IPS DF 4.7 (cell line): ENCODE results near the gene RSPH3.
"Not testable (repeated sequence)": the region's sequence is repeated elsewhere in the genome, so short reads cannot be mapped to it uniquely, and the experiment has no call there.

ENCODE experiments used
- DNase-seq: peaks from one replicate; pipeline ENCODE4 v3.0.0-alpha.2; 2013; ENCODE audit warnings: low spot score; ENCODE audit errors: extremely low read depth

The RSPH3 gene, protein sequence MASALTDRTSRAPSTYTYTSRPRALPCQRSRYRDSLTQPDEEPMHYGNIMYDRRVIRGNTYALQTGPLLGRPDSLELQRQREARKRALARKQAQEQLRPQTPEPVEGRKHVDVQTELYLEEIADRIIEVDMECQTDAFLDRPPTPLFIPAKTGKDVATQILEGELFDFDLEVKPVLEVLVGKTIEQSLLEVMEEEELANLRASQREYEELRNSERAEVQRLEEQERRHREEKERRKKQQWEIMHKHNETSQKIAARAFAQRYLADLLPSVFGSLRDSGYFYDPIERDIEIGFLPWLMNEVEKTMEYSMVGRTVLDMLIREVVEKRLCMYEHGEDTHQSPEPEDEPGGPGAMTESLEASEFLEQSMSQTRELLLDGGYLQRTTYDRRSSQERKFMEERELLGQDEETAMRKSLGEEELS

DNA sequence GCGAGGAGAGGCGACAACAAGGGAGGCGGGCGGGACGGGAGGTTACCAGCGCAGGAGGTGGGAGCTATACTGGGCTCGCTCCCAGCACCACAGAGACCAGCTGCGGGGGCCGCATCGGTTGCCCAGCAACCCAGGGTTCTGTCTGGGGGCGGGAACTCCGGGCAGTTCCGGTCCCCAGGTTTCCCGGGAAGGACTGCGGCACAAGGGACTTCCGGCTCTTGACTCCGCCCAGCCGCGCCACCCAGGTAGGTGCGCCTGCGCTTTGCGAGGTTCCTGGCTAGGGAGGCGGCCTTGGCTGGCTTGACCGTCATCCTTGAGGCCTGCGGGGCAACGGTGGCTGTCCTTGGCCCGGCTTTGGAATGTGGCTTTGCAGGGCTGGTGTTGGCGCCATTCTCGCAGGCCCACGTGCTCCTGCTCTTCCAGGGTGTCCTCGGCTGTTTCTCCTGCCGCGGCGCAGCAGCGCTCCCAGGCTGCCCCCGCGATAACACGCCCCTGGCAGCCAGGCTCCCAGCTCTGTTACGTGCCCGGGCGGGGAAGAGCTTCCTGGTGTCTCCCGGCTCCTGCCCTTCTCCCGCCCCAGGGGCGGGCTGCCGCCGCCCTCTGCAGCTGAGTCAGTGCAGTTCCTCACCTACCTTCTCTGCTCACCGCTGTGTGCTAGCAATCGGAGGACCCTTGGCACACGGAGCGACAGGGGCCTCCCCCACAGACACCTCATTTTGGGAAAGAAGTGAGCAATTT lies at the start of gene RSPH3:
TSS of gene RSPH3 (minus strand) at position 537 of the 738 bp plus-strand sequence. CDS start 652 bp downstream, outside the sequence.
- peak; percentile 76 for DNase-seq

DNA sequence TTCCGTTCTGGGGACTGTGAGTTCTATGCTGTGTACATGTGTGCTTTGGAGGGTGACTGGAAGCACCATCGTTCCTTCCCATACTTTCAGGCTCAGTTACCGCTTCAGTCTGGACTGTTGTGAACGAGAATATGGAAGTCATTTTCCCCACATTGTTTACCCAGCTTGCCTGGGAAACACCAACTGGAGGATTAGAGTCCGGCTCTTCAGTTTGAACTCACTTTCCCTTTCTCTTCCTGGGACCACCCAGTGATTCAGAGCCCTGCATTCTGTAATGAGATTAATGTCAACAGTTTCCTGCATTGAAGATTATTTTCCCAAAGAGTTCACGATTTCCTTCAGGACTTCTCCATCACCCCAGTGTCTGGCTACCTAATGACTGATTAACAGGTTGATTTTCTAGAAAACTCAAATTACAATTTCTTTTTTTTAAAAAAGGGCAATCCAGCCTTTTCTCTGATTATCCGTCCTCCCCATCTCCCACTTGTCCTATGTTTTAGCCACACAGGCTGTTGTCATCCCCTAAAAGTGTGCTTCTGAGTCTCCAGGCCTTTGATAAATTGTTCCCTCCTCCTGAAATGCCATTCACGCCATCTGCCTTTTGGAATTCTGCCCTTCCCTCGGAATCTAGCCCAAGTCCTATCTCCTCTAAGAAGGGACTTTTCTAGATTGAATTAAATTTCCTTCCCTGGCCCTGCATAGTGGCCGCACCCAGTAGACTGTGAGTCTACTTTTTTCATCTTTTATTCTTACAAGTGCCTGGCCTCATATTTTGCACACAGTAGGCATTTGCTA lies 48.1 kb upstream of the RSPH3 start:
- no peak for DNase-seq

DNA sequence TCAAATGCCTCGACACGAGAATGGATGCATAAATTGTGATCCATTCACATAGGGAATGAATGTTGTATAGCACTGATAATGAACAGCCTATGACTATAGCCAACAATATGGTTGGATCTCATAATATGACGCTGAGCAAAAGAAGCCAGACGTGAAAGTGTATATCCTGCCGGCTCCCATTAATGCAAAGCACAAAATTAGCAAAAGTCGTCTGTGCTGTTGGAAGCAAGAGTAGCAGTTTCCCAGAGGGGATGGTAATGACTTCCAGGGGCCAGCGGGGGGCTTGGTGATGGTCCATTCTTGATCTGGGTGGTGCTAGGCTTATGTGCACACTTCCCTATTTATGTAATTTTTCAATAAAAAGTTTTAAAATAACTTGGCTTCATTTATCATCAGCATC lies 45.8 kb upstream of the RSPH3 start:
- no peak for DNase-seq

DNA sequence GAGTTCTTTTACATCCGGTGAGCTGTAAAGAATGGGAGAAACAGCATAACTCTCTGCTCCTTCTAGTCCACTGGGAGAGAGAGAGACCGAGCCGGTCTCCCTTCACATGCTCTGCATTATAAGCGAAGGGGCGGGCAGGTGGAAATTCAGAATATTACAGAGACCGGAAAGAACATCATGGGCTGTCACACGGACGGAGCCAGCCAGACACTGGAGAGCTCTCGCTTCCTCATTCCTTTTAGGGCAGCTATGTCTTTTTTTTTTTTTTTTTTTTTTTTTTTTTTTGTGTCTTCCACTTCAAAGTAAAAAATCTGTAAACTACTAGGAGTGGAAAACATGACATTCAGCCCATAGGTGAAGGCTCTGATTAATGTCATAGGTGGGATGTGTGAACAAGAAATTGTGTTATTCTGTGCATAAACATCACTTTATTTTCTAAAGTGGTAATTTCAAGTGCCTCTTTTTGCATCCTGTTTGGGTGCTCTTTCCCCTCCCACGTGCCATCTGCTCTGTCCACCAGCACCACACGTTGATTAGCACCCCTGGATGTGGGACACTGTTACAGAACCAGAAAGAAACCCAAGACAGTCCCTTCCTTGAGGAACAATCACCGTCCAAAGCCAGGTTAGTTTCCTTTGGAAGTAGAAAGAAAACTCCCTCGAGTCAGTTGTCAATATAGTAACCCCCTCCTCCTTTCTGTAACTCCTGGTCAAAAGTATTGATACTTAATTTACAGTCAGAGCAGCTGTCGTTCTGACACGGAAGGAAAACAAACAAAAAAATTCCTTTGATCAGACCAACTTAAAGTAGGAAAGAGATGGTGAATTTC lies 45.1 kb upstream of the RSPH3 start, which contains the start of gene TAGAP:
TSS of gene TAGAP (minus strand) at position 93 of the 829 bp plus-strand sequence. CDS start 845 bp downstream, outside the sequence.
- no peak for DNase-seq

DNA sequence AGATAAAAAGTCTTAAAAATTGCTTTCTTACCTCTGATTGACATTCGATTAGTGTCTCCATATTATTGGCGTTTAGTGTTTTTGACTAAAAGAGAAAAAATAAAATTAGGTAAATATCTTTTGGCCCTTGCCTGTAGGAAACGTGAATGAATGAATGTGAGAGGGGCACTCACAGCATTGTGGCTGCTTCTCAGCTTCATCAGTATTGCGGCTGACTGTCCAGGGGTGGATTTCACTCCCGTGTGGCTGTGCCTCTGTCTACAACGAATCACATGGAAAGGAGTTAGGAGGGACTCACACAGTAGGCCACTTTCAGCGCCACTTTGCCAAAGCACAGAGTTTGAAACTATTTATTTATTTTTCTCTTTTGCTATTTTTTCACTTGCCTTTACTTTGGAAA lies 43.9 kb upstream of the RSPH3 start:
- DNase-seq = no peak

DNA sequence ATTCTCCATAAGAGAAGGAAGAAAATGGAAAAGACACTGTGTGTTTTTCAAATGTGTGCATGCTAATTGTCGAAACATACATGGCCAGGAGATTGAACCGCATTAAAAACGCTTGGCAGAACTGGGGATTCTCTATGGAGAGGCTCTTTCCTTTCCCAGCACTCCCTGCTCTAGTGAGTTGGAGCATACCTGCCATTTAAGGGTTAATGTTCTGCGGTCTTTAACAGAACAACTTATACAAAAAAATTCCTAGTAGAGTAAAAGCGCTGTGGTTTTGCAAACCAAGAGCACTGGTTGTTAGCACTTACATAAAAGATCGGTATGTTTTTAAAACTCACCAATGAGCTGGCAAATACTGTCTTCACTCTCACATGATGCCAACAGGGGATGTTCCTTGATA lies 43.2 kb upstream of the RSPH3 start:
- DNase-seq = no peak

DNA sequence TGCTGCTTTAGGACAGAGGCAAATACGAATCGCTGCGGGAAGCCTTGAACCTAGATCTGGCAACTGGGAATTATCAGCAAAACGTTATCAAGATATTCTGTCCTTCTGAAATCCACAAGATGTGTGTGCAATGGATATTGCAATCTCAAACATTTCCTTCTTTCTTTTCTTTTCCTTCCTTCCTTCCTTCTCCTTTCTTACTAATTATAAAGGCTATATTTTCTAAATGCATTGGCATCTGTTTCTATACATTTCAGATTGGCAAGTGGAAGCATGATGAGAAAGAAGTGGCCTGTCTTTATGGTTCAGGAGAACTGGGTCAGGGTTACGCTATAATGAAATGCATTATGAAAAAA lies 42.8 kb upstream of the RSPH3 start:
- no peak for DNase-seq

DNA sequence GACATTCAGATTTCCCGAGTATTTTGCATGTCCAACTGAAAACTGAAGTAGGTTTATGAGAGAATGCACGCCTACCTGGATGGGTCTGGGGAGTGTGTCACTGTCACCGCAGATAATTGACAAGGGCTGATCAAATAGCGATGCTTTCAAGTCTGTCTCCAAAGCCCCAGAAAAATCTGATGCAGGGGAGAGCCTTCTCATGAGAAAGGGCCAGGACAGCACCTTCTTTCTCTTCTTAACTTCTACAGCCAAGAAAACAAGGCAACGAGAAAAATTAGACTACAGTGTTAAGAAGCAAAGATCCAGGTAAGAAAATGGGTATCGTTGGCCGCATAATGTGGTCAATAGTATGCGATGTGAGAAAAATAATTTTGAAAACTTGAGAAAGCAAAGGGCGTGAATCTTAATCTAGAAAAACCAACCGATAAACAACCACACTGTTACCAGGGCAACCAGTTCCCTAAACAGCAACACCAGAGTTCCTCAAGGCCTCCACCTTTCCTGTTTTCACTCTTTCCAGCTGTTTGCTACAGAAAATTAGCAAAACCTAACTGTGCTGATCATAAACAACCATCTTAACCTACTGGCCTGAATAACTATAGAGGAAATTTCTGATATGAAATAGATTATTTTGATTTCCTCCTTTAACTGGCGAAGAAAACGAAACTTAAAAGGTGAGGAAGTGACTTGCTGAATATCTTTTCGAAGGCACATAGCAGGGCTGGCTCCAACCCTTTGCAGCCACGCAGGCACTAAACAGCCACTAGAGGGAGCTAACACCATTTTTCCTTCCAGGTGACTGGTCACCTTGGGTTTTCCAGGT lies 42.2 kb upstream of the RSPH3 start:
- peak; percentile 82 for DNase-seq

DNA sequence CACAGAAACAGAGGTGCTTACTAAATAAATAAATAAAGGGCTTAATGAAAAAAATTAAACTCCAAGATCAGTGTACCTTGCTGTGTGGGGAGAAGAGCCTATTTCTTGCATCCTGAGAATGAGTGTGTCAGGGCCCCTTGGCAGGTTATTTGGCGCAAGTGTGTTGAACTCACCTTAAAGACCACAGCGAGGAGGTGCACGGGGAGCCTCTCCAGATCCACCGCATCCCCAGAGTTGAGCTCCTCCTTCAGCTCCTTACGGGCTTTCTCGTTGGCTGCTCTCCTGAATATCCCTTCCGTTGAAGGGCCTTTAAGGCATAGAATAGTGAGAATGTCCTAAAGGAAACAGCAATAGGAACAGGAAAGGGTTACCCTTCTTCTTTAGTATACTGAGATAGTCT lies 41.2 kb upstream of the RSPH3 start:
- no peak for DNase-seq

DNA sequence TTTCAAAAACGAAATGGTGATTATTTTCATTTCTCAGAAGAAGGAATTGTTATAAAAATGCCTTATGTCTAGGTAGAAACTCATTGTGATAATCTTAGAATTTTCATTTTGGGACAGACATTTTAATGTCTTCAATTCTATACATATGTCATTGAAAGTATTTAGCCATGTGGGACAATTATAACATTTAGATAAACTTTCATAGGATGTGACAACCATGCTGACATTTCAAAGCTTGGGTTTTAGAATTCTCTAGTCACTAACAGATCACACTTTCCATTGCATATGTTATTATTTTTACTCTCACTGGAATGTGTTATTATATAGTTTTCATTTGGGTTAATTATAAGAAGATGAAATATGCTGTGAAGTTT lies 39.9 kb upstream of the RSPH3 start:
- DNase-seq = no peak

DNA sequence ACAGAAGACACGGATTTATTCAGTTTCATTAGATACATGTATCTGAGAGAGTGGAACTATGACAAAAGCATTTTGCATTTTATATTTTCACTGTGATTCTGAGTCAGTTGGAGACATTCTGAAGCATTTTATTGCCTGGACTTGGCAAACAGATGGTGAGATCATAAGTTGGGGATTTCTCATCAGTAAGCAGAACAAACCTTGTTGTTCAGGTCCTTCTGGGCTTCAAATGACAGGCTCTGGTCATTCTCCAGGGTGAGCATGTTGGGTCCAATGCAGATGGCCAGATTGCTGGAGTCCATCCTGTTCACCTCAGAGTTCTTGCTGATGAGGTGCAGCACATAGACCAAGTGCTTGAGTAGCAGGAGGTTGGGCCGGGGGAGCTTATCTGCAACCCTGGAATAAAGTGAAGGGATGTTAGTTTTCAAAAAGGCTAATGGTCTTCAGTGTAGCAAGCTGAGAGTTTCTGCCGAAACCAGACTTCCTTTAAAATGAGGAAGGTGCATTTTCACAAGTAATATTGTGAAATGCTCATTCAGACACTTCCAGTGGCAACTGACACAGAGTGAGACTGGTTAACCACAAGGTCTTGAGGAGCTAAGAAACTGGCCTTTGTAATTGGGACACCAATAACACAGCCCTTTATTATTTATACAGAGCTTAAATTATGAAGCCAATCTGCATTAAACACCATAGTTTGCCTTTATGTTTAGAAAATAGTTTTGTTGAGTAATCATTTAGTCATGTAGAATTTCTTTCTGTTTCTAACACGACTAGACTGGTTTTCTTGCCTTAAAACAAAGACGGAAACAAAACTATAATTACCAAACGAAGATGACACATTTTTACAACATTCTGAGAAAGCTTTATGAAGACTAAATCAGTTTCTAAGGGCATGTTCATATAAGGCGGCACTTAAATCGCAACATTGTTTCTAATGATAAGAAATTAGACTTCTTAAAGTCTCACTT lies 39.2 kb upstream of the RSPH3 start:
- no peak for DNase-seq

DNA sequence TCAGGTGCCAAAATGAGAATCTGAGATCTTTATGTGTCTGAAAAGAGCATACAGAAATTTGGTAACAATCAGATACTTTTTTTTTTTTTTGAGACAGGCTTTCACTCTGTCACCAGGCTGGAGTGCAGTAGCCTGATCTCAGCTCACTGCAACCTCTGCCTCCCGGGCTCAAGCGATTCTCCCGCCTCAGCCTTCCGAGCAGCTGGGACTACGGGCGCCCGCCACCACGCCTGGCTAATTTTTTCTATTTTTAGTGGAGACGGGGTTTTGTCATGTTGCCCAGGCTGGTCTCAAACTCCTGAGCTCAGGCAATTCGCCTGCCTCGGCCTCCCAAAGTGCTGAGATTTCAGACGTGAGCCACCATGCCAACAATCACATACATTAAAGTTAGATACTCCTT lies 38.3 kb upstream of the RSPH3 start:
- DNase-seq = not testable (repeated sequence)

DNA sequence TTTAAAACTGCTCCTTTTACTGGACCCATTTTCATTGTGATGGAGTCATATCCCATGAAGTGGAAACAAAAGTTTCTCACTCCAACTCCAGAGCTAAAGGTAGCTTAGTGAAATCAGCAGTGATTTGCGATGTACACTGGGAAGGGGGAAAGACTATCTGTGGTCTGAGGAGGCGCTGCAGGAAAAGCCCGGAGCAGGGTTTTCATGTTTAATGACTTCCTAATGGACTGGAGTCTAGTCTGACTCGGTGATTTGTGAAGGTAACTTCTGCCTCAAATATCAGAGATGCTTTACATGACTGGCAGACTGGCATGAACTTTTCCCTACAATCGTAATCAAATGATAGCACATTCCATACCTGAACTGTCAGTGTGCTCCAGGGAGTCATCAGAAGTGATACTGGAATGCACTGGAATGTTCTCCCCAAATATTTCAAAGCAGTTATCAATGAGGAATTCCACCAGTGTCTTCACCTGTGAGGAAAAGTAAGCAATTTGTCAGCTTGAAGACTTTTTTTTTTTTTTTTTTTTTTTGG lies 37.8 kb upstream of the RSPH3 start:
- DNase-seq = no peak

DNA sequence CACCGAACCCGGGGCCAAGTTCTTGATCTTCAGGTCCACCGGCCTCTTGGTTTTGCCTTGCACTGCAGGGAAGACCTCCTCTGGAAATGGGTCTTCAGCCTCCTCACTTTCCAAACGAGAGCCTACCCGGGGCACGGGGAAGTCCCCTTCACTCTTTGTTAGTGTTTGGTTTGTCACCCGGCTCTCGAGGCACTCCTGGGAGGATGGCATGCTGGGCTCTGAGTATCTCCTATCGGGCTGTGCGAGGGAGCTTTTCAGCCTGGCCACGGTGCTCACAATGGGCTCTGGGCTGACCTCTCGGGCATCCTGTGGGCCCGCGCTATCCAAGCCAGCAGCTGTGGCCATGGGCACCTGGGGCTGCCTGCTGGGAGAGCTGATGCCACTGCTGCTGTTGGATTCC lies 36.7 kb upstream of the RSPH3 start:
- DNase-seq = no peak

DNA sequence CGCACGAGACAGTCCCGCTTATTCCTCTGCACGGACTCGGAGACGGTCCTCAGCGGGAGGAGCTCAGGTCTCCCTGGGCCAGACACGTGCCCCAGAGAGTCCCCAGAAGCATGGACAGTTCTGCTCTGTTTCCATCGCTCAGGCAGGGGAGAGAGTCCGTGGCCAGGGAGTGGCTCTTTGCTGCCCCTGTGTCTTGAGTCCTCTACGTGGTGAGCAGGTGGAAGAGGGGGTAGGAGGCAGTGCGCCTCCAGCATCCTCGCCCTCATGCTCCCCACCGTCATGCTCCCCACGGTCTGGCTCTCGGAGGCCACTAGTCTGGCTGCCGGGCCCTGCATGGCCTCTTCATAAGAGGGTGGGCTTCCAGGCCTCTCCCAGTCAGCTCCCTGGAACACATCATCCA lies 35.9 kb upstream of the RSPH3 start:
- no peak for DNase-seq

DNA sequence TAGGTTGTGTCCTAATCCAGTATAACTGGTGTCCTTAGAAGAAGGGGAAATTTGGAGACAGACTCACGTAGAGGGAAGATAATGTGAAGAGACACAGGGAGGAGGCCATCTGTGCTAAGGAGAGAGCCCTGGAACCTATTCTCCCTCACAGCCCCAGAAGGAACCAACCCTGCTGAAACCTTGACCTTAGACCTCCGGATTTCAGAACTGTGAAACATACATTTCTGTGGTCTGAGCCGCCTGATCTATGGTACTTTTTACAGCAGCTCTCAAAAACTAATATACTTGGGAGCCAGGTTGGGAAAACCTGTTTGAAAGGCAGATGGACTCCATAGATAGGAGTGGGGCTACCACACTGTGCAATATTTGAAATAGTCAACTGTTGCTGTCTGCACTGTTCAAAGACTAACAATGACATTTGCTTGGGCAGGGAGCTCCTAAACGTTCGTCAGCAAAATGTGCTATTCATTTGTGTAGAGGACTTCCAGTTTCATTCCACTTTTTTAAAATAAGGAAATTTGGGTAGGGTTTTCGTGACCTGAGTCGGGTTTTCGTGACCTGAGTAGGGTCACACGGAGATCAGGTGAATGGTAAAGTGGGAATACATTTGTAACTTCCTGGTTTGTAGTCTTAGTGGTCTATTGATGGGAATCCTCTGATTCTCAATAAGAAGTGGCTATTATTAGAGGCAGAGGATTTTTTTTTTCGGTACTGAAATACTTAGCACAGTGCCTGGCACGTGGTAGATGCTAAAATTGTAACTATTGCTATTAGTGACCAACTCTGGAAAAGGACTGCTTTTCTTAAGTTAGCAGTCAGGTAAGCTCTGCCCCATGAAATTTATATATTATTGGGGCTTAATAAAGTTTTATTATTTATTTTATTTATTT lies 33.4 kb upstream of the RSPH3 start:
- no peak for DNase-seq

DNA sequence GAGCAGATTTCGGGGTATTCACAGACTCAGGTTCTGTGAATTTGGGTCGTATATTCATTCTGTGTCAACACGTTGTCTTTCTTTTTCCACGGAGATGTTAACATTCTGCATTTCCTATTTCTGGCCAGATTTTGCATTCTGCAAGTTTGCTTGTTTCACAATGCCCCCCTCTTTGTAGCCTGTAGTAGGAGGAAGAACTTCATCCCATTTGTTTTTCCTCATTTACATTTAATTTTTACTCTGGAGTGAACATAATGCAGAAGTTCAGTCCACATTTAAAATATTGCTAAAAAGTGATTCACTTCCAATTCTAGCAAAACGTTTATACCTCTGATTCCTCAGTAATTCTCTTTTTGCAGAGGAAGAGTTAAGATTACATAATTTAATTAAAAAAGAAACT lies 31.8 kb upstream of the RSPH3 start:
- DNase-seq = no peak

DNA sequence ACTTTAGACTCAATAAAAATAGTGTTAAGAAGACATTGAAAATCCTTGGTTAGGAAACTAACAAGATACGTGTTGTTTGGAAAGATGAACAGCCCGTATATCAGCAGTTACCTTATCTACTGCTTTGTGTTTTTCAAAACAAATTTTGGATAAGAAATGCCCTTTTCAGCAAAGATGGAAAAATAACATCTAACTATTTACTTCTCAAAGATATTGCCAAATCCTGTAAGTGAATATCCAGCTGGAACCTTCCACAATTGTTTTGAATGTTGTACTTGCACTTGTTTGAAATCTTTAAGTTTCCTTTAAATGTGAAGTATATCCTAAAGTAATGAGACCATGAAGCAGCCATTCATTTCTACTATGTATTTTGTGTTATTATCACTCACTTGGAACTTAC lies 30.2 kb upstream of the RSPH3 start:
- DNase-seq = no peak
